HEK293 (cell line): Measurements from ENCODE around the gene PGPEP1.

Experiments
- GFI1B ChIP-seq: fragments of 450-650 bp; formaldehyde crosslinking; IDR thresholded peaks from 2 replicates; pipeline ENCODE4 v1.5.1; 2016; ENCODE audit warnings: missing biosample characterization, missing genetic modification characterization
- HOXA7 ChIP-seq: sonication (generic); formaldehyde crosslinking; IDR thresholded peaks from 2 replicates; pipeline ENCODE4 v1.8.1; 2022; ENCODE audit warnings: missing genetic modification reagents, borderline replicate concordance
- INSM2 ChIP-seq: fragments of 450-650 bp; formaldehyde crosslinking; IDR thresholded peaks from 2 replicates; pipeline ENCODE4 v1.5.1; 2016; ENCODE audit warnings: missing biosample characterization, missing genetic modification characterization
- KLF10 ChIP-seq: fragments of 450-650 bp; IDR thresholded peaks from 2 replicates; pipeline ENCODE4 v1.5.1; 2018; ENCODE audit warnings: missing biosample characterization, mild to moderate bottlenecking, missing genetic modification characterization
- KLF9 ChIP-seq: fragments of 450-650 bp; formaldehyde crosslinking; IDR thresholded peaks from 2 replicates; pipeline ENCODE4 v1.5.1; 2016; ENCODE audit warnings: missing biosample characterization, missing genetic modification characterization, low read depth
- REST ChIP-seq: fragments of 450-650 bp; formaldehyde crosslinking; IDR thresholded peaks from 2 replicates; pipeline ENCODE4 v1.5.1; 2016; ENCODE audit warnings: missing biosample characterization, missing genetic modification characterization
- TSHZ1 ChIP-seq: fragments of 450-650 bp; formaldehyde crosslinking; IDR thresholded peaks from 2 replicates; pipeline ENCODE4 v1.5.1; 2016; ENCODE audit warnings: missing biosample characterization, missing genetic modification characterization, borderline replicate concordance
- ZBTB21 ChIP-seq: fragments of 450-650 bp; formaldehyde crosslinking; IDR thresholded peaks from 2 replicates; pipeline ENCODE4 v1.5.1; 2017; ENCODE audit warnings: missing biosample characterization, missing genetic modification characterization
- ZBTB48 ChIP-seq: fragments of 450-650 bp; formaldehyde crosslinking; IDR thresholded peaks from 2 replicates; pipeline ENCODE4 v1.5.1; 2016; ENCODE audit warnings: missing biosample characterization, missing genetic modification characterization
- ZNF112 ChIP-seq: fragments of 450-650 bp; formaldehyde crosslinking; IDR thresholded peaks from 2 replicates; pipeline ENCODE4 v1.5.0; 2017; ENCODE audit warnings: missing biosample characterization, missing genetic modification characterization
- ZNF18 ChIP-seq: fragments of 450-650 bp; formaldehyde crosslinking; IDR thresholded peaks from 2 replicates; pipeline ENCODE4 v1.5.1; 2016; ENCODE audit warnings: missing biosample characterization, missing genetic modification characterization
- ZNF23 ChIP-seq: fragments of 450-650 bp; formaldehyde crosslinking; IDR thresholded peaks from 2 replicates; pipeline ENCODE4 v1.5.1; 2016; ENCODE audit warnings: missing biosample characterization, missing genetic modification characterization, borderline replicate concordance
- ZNF335 ChIP-seq: fragments of 450-650 bp; formaldehyde crosslinking; conservative IDR thresholded peaks from 2 replicates; pipeline ENCODE4 v1.5.1; 2016; ENCODE audit warnings: missing biosample characterization, missing genetic modification characterization
- ZNF391 ChIP-seq: fragments of 450-650 bp; formaldehyde crosslinking; IDR thresholded peaks from 2 replicates; pipeline ENCODE4 v1.5.1; 2016; ENCODE audit warnings: low read depth, missing biosample characterization, missing genetic modification characterization, borderline replicate concordance
- ZNF488 ChIP-seq: fragments of 450-650 bp; formaldehyde crosslinking; IDR thresholded peaks from 2 replicates; pipeline ENCODE4 v1.5.1; 2016; ENCODE audit warnings: missing biosample characterization, missing genetic modification characterization
- ZNF513 ChIP-seq: fragments of 450-650 bp; IDR thresholded peaks from 2 replicates; pipeline ENCODE4 v1.5.1; 2018; ENCODE audit warnings: missing biosample characterization, missing genetic modification characterization
- ZNF514 ChIP-seq: fragments of 450-650 bp; formaldehyde crosslinking; IDR thresholded peaks from 2 replicates; pipeline ENCODE4 v1.5.1; 2016; ENCODE audit warnings: missing biosample characterization, missing genetic modification characterization
- ZNF521 ChIP-seq: fragments of 450-650 bp; formaldehyde crosslinking; IDR thresholded peaks from 2 replicates; pipeline ENCODE4 v1.5.1; 2017; ENCODE audit warnings: missing biosample characterization, mild to moderate bottlenecking, missing genetic modification characterization
- ZNF555 ChIP-seq: fragments of 450-650 bp; formaldehyde crosslinking; conservative IDR thresholded peaks from 2 replicates; pipeline ENCODE4 v1.5.1; 2017; ENCODE audit warnings: missing biosample characterization, mild to moderate bottlenecking, missing genetic modification characterization, inconsistent platforms
- ZNF600 ChIP-seq: fragments of 450-650 bp; formaldehyde crosslinking; IDR thresholded peaks from 2 replicates; pipeline ENCODE4 v1.5.1; 2016; ENCODE audit warnings: missing biosample characterization, missing genetic modification characterization
- ZNF623 ChIP-seq: fragments of 450-650 bp; formaldehyde crosslinking; IDR thresholded peaks from 2 replicates; pipeline ENCODE4 v1.5.1; 2016; ENCODE audit warnings: missing biosample characterization, missing genetic modification characterization
- ZNF704 ChIP-seq: fragments of 450-650 bp; formaldehyde crosslinking; IDR thresholded peaks from 2 replicates; pipeline ENCODE4 v1.5.1; 2016; ENCODE audit warnings: missing biosample characterization, missing genetic modification characterization
- ZNF747 ChIP-seq: fragments of 450-650 bp; formaldehyde crosslinking; IDR thresholded peaks from 2 replicates; pipeline ENCODE4 v1.5.1; 2016; ENCODE audit warnings: missing biosample characterization, missing genetic modification characterization
- ZNF777 ChIP-seq: fragments of 450-650 bp; formaldehyde crosslinking; IDR thresholded peaks from 2 replicates; pipeline ENCODE4 v1.5.1; 2017; ENCODE audit warnings: missing biosample characterization, missing genetic modification characterization, borderline replicate concordance
- ZSCAN23 ChIP-seq: fragments of 450-650 bp; formaldehyde crosslinking; IDR thresholded peaks from 2 replicates; pipeline ENCODE4 v1.5.1; 2016; ENCODE audit warnings: missing biosample characterization, missing genetic modification characterization

PGPEP1 gene

GRCh38 chr19:18304458-18305310 lies 35.7 kb upstream of the PGPEP1 start (continued):
- TF ChIP-seq ZNF521 (no peak), ZNF335 (peak; percentile 55), ZNF623 (tag by site-specific recombination) (peak; percentile 11; the same call in 1 of the 2 replicates), ZNF555 (tag by site-specific recombination) (no peak), REST (tag by site-specific recombination) (no peak), ZNF488 (tag by site-specific recombination) (no peak), ZNF777 (no peak), ZBTB48 (tag by site-specific recombination) (peak; percentile 82), ZNF704 (no peak), ZNF391 (tag by site-specific recombination) (no peak), INSM2 (tag by site-specific recombination) (no peak; the same call in 1 of the 2 replicates), ZNF747 (tag by site-specific recombination) (no peak), ZSCAN23 (tag by site-specific recombination) (no peak), ZNF513 (tag by site-specific recombination) (no peak), ZNF23 (tag by site-specific recombination) (no peak), TSHZ1 (tag by site-specific recombination) (no peak), ZNF514 (tag by site-specific recombination) (no peak), ZBTB21 (0 out of 2 replicates have a peak, but pooled peaks have one; percentile 48), ZNF112 (tag by site-specific recombination) (no peak), ZNF600 (tag by site-specific recombination) (peak; percentile 83), KLF10 (tag by site-specific recombination) (no peak), HOXA7 (CRISPR knock-in tag) (no peak), KLF9 (tag by site-specific recombination) (0 out of 2 replicates have a peak, but pooled peaks have one; percentile 17), GFI1B (no peak), ZNF18 (tag by site-specific recombination) (no peak)
